ENCODE data around the gene DUSP28. TPM values are rescaled to one million over a fixed set of nuclear protein-coding genes. Genes with fewer than 3 reads are reported as not detected.

The DUSP28 gene
- total and polyA plus RNA-seq, 2 of the 13 experiments (the other 11 are each of a cell fraction or from before 2014, with no cell fraction given) = 5.2 to 8.6 TPM

- TF ChIP-seq ZNF724P (CRISPR knock-in tag; IDR thresholded peaks at IDR 0.05; ENCODE audit: borderline replicate concordance) (peak; percentile 94; the same call in 1 of the 2 replicates), ATF1 (CRISPR knock-in tag; IDR thresholded peaks at IDR 0.05) (no peak; the same call in 1 of the 2 replicates), MIER3 (CRISPR knock-in tag; IDR thresholded peaks at IDR 0.05; ENCODE audit: borderline replicate concordance) (peak; percentile 90; the same call in 1 of the 2 replicates), ATF5 (CRISPR knock-in tag; IDR thresholded peaks at IDR 0.05; ENCODE audit: low read depth) (no peak), POLR2AphosphoS5 (IDR thresholded peaks at IDR 0.05; ENCODE audit: low read depth, low read length) (peak; percentile 90), POLR2G (IDR thresholded peaks at IDR 0.05; ENCODE audit: low read depth, low read length) (peak; percentile 36; the same call in 1 of the 2 replicates), ZNF441 (CRISPR knock-in tag; IDR thresholded peaks at IDR 0.05; ENCODE audit: borderline replicate concordance) (peak; percentile 84; the same call in 1 of the 2 replicates), SNAI1 (CRISPR knock-in tag; IDR thresholded peaks at IDR 0.05; ENCODE audit: borderline replicate concordance) (peak; percentile 8; the same call in 1 of the 2 replicates), KDM4B (CRISPR knock-in tag; IDR thresholded peaks at IDR 0.05) (0 out of 2 replicates have a peak, but pooled peaks have one; percentile 75), HDAC1 (CRISPR knock-in tag; IDR thresholded peaks at IDR 0.05) (no peak; the same call in 1 of the 2 replicates), ZBTB42 (CRISPR knock-in tag; IDR thresholded peaks at IDR 0.05) (0 out of 2 replicates have a peak, but pooled peaks have one; percentile 31), STAT5B (CRISPR knock-in tag; IDR thresholded peaks at IDR 0.05) (no peak), ZNF224 (CRISPR knock-in tag; IDR thresholded peaks at IDR 0.05) (peak; percentile 46; the same call in 1 of the 2 replicates), ZBTB3 (CRISPR knock-in tag; IDR thresholded peaks at IDR 0.05; ENCODE audit: borderline replicate concordance, low read depth) (0 out of 2 replicates have a peak, but pooled peaks have one; percentile 18), REPIN1 (CRISPR knock-in tag; IDR thresholded peaks at IDR 0.05; ENCODE audit: borderline replicate concordance, low read depth) (peak; percentile 89; the same call in 1 of the 2 replicates), HIVEP1 (CRISPR knock-in tag; IDR thresholded peaks at IDR 0.05) (peak; percentile 51), CBX2 (IDR thresholded peaks at IDR 0.05; ENCODE audit: low read depth, low read length) (no peak), CBX2 (CRISPR knock-in tag; IDR thresholded peaks at IDR 0.05; ENCODE audit: low read depth) (0 out of 2 replicates have a peak, but pooled peaks have one; percentile 33), ZNF292 (CRISPR knock-in tag; IDR thresholded peaks at IDR 0.05; ENCODE audit: borderline replicate concordance, low read depth) (peak; percentile 72; the same call in 1 of the 2 replicates), ZNF550 (CRISPR knock-in tag; IDR thresholded peaks at IDR 0.05; ENCODE audit: borderline replicate concordance) (0 out of 2 replicates have a peak, but pooled peaks have one; percentile 6), ISX (CRISPR knock-in tag; conservative IDR thresholded peaks at IDR 0.05) (no peak), FOXC1 (CRISPR knock-in tag; IDR thresholded peaks at IDR 0.05; ENCODE audit: borderline replicate concordance) (peak; percentile 7), MAFF (IDR thresholded peaks at IDR 0.05; ENCODE audit: low read depth, low read length) (0 out of 2 replicates have a peak, but pooled peaks have one; percentile 14)
- TF ChIP-seq, protein P1, sequence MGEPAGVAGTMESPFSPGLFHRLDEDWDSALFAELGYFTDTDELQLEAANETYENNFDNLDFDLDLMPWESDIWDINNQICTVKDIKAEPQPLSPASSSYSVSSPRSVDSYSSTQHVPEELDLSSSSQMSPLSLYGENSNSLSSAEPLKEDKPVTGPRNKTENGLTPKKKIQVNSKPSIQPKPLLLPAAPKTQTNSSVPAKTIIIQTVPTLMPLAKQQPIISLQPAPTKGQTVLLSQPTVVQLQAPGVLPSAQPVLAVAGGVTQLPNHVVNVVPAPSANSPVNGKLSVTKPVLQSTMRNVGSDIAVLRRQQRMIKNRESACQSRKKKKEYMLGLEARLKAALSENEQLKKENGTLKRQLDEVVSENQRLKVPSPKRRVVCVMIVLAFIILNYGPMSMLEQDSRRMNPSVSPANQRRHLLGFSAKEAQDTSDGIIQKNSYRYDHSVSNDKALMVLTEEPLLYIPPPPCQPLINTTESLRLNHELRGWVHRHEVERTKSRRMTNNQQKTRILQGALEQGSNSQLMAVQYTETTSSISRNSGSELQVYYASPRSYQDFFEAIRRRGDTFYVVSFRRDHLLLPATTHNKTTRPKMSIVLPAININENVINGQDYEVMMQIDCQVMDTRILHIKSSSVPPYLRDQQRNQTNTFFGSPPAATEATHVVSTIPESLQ (CRISPR knock-in tag; conservative IDR thresholded peaks at IDR 0.05) = no peak
- TF ChIP-seq, protein P2, sequence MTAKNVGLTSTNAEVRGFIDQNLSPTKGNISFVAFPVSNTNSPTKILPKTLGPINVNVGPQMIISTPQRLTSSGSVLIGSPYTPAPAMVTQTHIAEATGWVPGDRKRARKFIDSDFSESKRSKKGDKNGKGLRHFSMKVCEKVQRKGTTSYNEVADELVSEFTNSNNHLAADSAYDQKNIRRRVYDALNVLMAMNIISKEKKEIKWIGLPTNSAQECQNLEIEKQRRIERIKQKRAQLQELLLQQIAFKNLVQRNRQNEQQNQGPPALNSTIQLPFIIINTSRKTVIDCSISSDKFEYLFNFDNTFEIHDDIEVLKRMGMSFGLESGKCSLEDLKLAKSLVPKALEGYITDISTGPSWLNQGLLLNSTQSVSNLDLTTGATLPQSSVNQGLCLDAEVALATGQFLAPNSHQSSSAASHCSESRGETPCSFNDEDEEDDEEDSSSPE (CRISPR knock-in tag; IDR thresholded peaks at IDR 0.05) = 0 out of 2 replicates have a peak, but pooled peaks have one; percentile 41
- TF ChIP-seq, protein P3, sequence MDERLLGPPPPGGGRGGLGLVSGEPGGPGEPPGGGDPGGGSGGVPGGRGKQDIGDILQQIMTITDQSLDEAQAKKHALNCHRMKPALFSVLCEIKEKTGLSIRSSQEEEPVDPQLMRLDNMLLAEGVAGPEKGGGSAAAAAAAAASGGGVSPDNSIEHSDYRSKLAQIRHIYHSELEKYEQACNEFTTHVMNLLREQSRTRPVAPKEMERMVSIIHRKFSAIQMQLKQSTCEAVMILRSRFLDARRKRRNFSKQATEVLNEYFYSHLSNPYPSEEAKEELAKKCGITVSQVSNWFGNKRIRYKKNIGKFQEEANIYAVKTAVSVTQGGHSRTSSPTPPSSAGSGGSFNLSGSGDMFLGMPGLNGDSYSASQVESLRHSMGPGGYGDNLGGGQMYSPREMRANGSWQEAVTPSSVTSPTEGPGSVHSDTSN (CRISPR knock-in tag; IDR thresholded peaks at IDR 0.05) = peak; percentile 68
Observed at GRCh38 chr2:240604291-240604938, 44.3 kb downstream of the DUSP28 start (continued).
